SK-N-SH treated with all-trans-retinoic acid at 6 μM for 48 hours (cell line): ENCODE data around the gene PIK3R6.

Experiments used
- ATAC-seq: fragments of 200-7000 bp; cut with Tn5 transposase; 3 replicates; pipeline ENCODE4 v1.9.1; 2020; ENCODE audit warnings: mild to moderate bottlenecking, moderate library complexity
- ARNTL ChIP-seq: fragments of 450-650 bp; formaldehyde crosslinking; IDR thresholded peaks from 2 replicates; pipeline ENCODE4 v1.5.0; 2020; ENCODE audit warnings: low read depth, mild to moderate bottlenecking, moderate library complexity, borderline replicate concordance
- BACH2 ChIP-seq: fragments of 250-450 bp; sonication (Bioruptor Pico); IDR thresholded peaks from 2 replicates; pipeline ENCODE4 v1.9.0; 2021; ENCODE audit warnings: mild to moderate bottlenecking, borderline replicate concordance
- CREB5 ChIP-seq: fragments of 250-450 bp; sonication (Bioruptor Pico); IDR thresholded peaks from 2 replicates; pipeline ENCODE4 v1.5.1; 2020; ENCODE audit warnings: low read depth, mild to moderate bottlenecking, moderate library complexity
- CSRNP3 ChIP-seq: fragments of 250-450 bp; sonication (Bioruptor Pico); IDR thresholded peaks from 2 replicates; pipeline ENCODE4 v1.5.1; 2021; ENCODE audit warnings: mild to moderate bottlenecking, moderate library complexity
- ESRRG ChIP-seq: fragments of 250-450 bp; sonication (Bioruptor Pico); IDR thresholded peaks from 2 replicates; pipeline ENCODE4 v1.6.1; 2021; ENCODE audit warnings: mild to moderate bottlenecking
- OSR1 ChIP-seq: fragments of 250-450 bp; sonication (Bioruptor Pico); IDR thresholded peaks from 2 replicates; pipeline ENCODE4 v1.8.0; 2022; ENCODE audit warnings: moderate library complexity, mild to moderate bottlenecking, inconsistent platforms
- PATZ1 ChIP-seq: fragments of 250-450 bp; sonication (Bioruptor Pico); IDR thresholded peaks from 2 replicates; pipeline ENCODE4 v1.8.0; 2020; ENCODE audit warnings: mild to moderate bottlenecking, moderate library complexity, borderline replicate concordance
- POU6F1 ChIP-seq: fragments of 250-450 bp; sonication (Bioruptor Pico); IDR thresholded peaks from 2 replicates; pipeline ENCODE4 v1.8.0; 2021; ENCODE audit warnings: low read depth, mild to moderate bottlenecking, moderate library complexity, borderline replicate concordance
- RARB ChIP-seq: fragments of 250-450 bp; sonication (Bioruptor Pico); IDR thresholded peaks from 2 replicates; pipeline ENCODE4 v1.8.0; 2021; ENCODE audit warnings: mild to moderate bottlenecking, moderate library complexity
- SNAI2 ChIP-seq: fragments of 250-450 bp; sonication (Bioruptor Pico); IDR thresholded peaks from 2 replicates; pipeline ENCODE4 v1.5.0; 2020; ENCODE audit warnings: mild to moderate bottlenecking, moderate library complexity
- TCF4 ChIP-seq: fragments of 250-450 bp; sonication (Bioruptor Pico); IDR thresholded peaks from 2 replicates; pipeline ENCODE4 v1.8.0; 2021; ENCODE audit warnings: mild to moderate bottlenecking, moderate library complexity, borderline replicate concordance
- TOX ChIP-seq: fragments of 250-450 bp; sonication (Bioruptor Pico); IDR thresholded peaks from 2 replicates; pipeline ENCODE4 v1.8.0; 2021; ENCODE audit warnings: mild to moderate bottlenecking, moderate library complexity, borderline replicate concordance
- TSHZ2 ChIP-seq: fragments of 250-450 bp; sonication (Bioruptor Pico); IDR thresholded peaks from 2 replicates; pipeline ENCODE4 v1.5.0; 2020; ENCODE audit warnings: mild to moderate bottlenecking, moderate library complexity
- ZC3H10 ChIP-seq: fragments of 250-450 bp; sonication (Bioruptor Pico); IDR thresholded peaks from 2 replicates; pipeline ENCODE4 v1.5.1; 2021; ENCODE audit warnings: mild to moderate bottlenecking, moderate library complexity
- ZFP3 ChIP-seq: fragments of 250-450 bp; sonication (Bioruptor Pico); IDR thresholded peaks from 2 replicates; pipeline ENCODE4 v1.5.0; 2020; ENCODE audit warnings: mild to moderate bottlenecking, moderate library complexity
- ZFP30 ChIP-seq: fragments of 450-650 bp; formaldehyde crosslinking; IDR thresholded peaks from 2 replicates; pipeline ENCODE4 v1.5.0; 2022; ENCODE audit warnings: mild to moderate bottlenecking, moderate library complexity
- ZNF565 ChIP-seq: fragments of 450-650 bp; formaldehyde crosslinking; conservative IDR thresholded peaks from 2 replicates; pipeline ENCODE4 v1.5.0; 2020; ENCODE audit warnings: low read depth, mild to moderate bottlenecking, moderate library complexity
- ZNF70 ChIP-seq: fragments of 450-650 bp; formaldehyde crosslinking; IDR thresholded peaks from 2 replicates; pipeline ENCODE4 v1.5.0; 2020; ENCODE audit warnings: mild to moderate bottlenecking, moderate library complexity
- ZNF8 ChIP-seq: fragments of 450-650 bp; formaldehyde crosslinking; IDR thresholded peaks from 2 replicates; pipeline ENCODE4 v1.5.0; 2020; ENCODE audit warnings: mild to moderate bottlenecking, moderate library complexity

The PIK3R6 gene

GRCh38 chr17:8867361-8867981, at the start of gene PIK3R6:
TSS of gene PIK3R6 (minus strand) at chr17:8867674. CDS start at chr17:8849794, 17,880 bp downstream.
- no peak for ATAC-seq
- TF ChIP-seq ZNF565 (CRISPR knock-in tag), result no peak
- TF ChIP-seq PATZ1 (CRISPR knock-in tag), result no peak
- no peak for TF ChIP-seq ARNTL
- no peak for TF ChIP-seq ZFP3 (CRISPR knock-in tag)
- TF ChIP-seq ZFP30 (CRISPR knock-in tag), result no peak

GRCh38 chr17:8916466-8916865, 49.0 kb upstream of the PIK3R6 start:
- TF ChIP-seq ZC3H10 (no peak), ESRRG (CRISPR knock-in tag) (no peak), TCF4 (no peak), BACH2 (no peak), ZNF8 (no peak), ZFP3 (CRISPR knock-in tag) (no peak), CREB5 (CRISPR knock-in tag) (no peak), CSRNP3 (no peak), ZNF70 (CRISPR knock-in tag) (no peak), SNAI2 (no peak), RARB (CRISPR knock-in tag) (no peak), ARNTL (no peak), TOX (CRISPR knock-in tag) (no peak), POU6F1 (CRISPR knock-in tag) (no peak), TSHZ2 (CRISPR knock-in tag) (no peak), OSR1 (CRISPR knock-in tag) (no peak)
- TF ChIP-seq, all 23 proteins: peak for 0
- no peak for ATAC-seq

- no peak for ATAC-seq
- TF ChIP-seq TOX (CRISPR knock-in tag), result no peak
- no peak for TF ChIP-seq CSRNP3
- no peak for TF ChIP-seq CREB5 (CRISPR knock-in tag)
- no peak for TF ChIP-seq POU6F1 (CRISPR knock-in tag)
- TF ChIP-seq ZFP3 (CRISPR knock-in tag), result no peak
Measured at GRCh38 chr17:8914554-8914953, 47.1 kb upstream of the PIK3R6 start.
